Panc1 (cell line): ENCODE results near the gene KIAA2012. TPM values are rescaled to one million over a fixed set of nuclear protein-coding genes. Genes with fewer than 3 reads are reported as not detected.

Experiments used
- ATAC-seq: fragments of 200-7000 bp; cut with Tn5 transposase; 2 replicates; pipeline ENCODE4 v1.9.1; 2020; ENCODE audit warnings: mild to moderate bottlenecking, moderate library complexity
- BruUV-seq: library from RNA; stranded (reverse); fragments of 400-500 nt; replicated peaks from 2 replicates; lab custom pipeline; 2021; lab: Mats Ljungman, UMichigan
- CTCF ChIA-PET: fragments of 300-600 bp; sonication (Branson Sonifier 250); formaldehyde crosslinking; loops from one replicate; lab custom pipeline; 2022; ENCODE audit warnings: antibody characterized with exemption; lab: Charles Lee
- POLR2A ChIA-PET: fragments of 300-600 bp; sonication (Branson Sonifier 250); formaldehyde crosslinking; loops from one replicate; lab custom pipeline; 2022; ENCODE audit warnings: antibody characterized with exemption; lab: Charles Lee
- DNase-seq: peaks from one replicate; pipeline ENCODE4 v3.0.0-alpha.2; 2010; ENCODE audit warnings: low read depth, low spot score
- H3K27ac ChIP-seq: 2 replicates; pipeline ENCODE4 v1.5.1; 2011; ENCODE audit warnings: mild to moderate bottlenecking, low read length, inconsistent platforms
- H3K27me3 ChIP-seq: fragments of 200-500 bp; sonication (Bioruptor generic); 2 replicates; pipeline ENCODE4 v1.6.0; 2014; ENCODE audit warnings: low read length, inconsistent platforms; ENCODE audit not compliant: control insufficient read depth, insufficient read depth
- H3K36me3 ChIP-seq: fragments of 200-500 bp; sonication (Bioruptor generic); 2 replicates; pipeline ENCODE4 v1.5.1; 2014; ENCODE audit warnings: inconsistent platforms, mild to moderate bottlenecking, low read length, moderate library complexity; ENCODE audit not compliant: control insufficient read depth, insufficient read depth
- H3K4me1 ChIP-seq: 2 replicates; pipeline ENCODE4 v1.5.1; 2011; ENCODE audit warnings: inconsistent platforms, mild to moderate bottlenecking, low read length, moderate library complexity; ENCODE audit not compliant: control insufficient read depth, insufficient read depth
- H3K4me3 ChIP-seq, 2 experiments: 2 replicates each; pipeline ENCODE4 v1.5.1; 2011 to 2012; ENCODE audit warnings: low read depth in 2 of 2, low read length in 2 of 2, mild to moderate bottlenecking in 2 of 2, inconsistent platforms in 1 of 2, moderate library complexity in 1 of 2
- H3K9me3 ChIP-seq: fragments of 200-500 bp; sonication (Bioruptor generic); 2 replicates; pipeline ENCODE4 v1.5.1; 2014; ENCODE audit warnings: low read depth, mild to moderate bottlenecking, inconsistent platforms, low read length, moderate library complexity; ENCODE audit not compliant: control insufficient read depth, insufficient read depth
- POLR2AphosphoS5 ChIP-seq: IDR thresholded peaks from 2 replicates; pipeline ENCODE4 v1.6.1; 2012; ENCODE audit warnings: mild to moderate bottlenecking, low read depth, low read length, moderate library complexity
- SIN3A ChIP-seq: IDR thresholded peaks from 2 replicates; pipeline ENCODE4 v1.6.1; 2012; ENCODE audit warnings: low read depth, mild to moderate bottlenecking, low read length, moderate library complexity, borderline replicate concordance; ENCODE audit not compliant: insufficient read depth
- TCF7L2 ChIP-seq: IDR thresholded peaks from 2 replicates; pipeline ENCODE4 v1.6.1; 2011; ENCODE audit warnings: mild to moderate bottlenecking, low read depth, low read length, inconsistent platforms
- in situ Hi-C: cut with HindIII; loops from 2 replicates; pipeline ENCODE4 v1.10.0; 2016; ENCODE audit warnings: low sequenced_read_pairs, low pct_unique_long_range_greater_than_20kb
- intact Hi-C: fragments of 100-400 bp; cut with micrococcal nuclease; formaldehyde crosslinking; loops from one replicate; pipeline ENCODE4 v1.10.0; 2022; ENCODE audit not compliant: unreplicated experiment
- total RNA-seq: library from RNA; stranded (reverse); gene quantifications from one replicate; pipeline ENCODE4 v1.2.1, GENCODE V29; 2021; ENCODE audit not compliant: unreplicated experiment
- TF ChIP-seq, protein P1 (sequence below): fragments of 450-650 bp; IDR thresholded peaks from 2 replicates; pipeline ENCODE4 v1.5.1; 2017; ENCODE audit warnings: mild to moderate bottlenecking
- TF ChIP-seq, protein P2 (sequence below), 2 experiments: IDR thresholded peaks; 2 replicates each; pipeline ENCODE4 v1.6.1; 2011 to 2012; ENCODE audit warnings: low read depth in 2 of 2, control low read depth in 1 of 2, low read length in 1 of 2, mild to moderate bottlenecking in 1 of 2, moderate library complexity in 1 of 2; ENCODE audit not compliant: insufficient read depth in 1 of 2

KIAA2012 gene
- total RNA-seq, 1 experiment from 2014 or later = not detected

DNA sequence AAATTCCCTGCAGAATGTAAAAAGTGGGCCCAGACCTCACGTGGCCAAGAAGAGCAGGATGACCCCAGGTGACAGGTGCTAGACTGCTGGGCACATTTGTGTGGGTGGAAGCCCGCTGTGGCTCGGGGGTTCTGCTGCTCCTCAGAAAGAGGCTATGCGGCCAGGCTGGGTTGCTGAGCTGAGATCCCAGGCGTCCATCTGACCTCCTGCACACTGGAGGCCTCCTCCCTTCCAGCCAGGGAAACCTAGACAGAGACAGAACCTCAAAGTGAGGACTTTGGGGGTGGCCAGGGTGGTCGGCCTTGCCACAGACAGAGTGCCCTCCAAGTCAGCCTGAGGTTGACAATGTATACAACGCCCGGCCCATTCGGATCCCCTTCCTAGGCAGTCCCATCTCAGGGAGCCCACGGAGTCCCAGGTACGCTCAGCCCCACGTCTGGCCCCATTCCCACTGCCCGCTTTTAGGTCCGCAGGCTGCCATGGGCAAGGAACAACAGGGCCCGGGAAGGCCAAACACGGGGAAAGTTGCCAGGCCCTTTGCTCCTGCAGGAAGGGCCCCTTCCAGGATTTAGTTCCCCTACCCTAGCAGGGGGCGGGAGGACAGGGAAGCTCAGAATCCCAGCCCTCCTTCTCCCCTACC is 75.6 kb downstream of the KIAA2012 start:
- ATAC-seq (peak; percentile 43; the same call in 1 of the 2 replicates), DNase-seq (no peak)
- no peaks in the 10 kb centered on the region for H3K36me3 ChIP-seq
- POLR2A ChIA-PET = no interaction called here
- peaks cover 23% of the 10 kb centered on the region; the same call in 1 of the 2 replicates for H3K4me1 ChIP-seq
- no TSS peak for BruUV-seq
- H3K9me3 ChIP-seq = no peaks in the 10 kb centered on the region
- intact Hi-C loops = no loop called here
- CTCF ChIA-PET = no interaction called here
- no peak overlapping the region for H3K4me3 ChIP-seq
- H3K27ac ChIP-seq = no peak overlapping the region
- in situ Hi-C loops = no loop called here
- H3K27me3 ChIP-seq = no peaks in the 10 kb centered on the region
- no peak for TF ChIP-seq SIN3A
- TF ChIP-seq, protein P1, sequence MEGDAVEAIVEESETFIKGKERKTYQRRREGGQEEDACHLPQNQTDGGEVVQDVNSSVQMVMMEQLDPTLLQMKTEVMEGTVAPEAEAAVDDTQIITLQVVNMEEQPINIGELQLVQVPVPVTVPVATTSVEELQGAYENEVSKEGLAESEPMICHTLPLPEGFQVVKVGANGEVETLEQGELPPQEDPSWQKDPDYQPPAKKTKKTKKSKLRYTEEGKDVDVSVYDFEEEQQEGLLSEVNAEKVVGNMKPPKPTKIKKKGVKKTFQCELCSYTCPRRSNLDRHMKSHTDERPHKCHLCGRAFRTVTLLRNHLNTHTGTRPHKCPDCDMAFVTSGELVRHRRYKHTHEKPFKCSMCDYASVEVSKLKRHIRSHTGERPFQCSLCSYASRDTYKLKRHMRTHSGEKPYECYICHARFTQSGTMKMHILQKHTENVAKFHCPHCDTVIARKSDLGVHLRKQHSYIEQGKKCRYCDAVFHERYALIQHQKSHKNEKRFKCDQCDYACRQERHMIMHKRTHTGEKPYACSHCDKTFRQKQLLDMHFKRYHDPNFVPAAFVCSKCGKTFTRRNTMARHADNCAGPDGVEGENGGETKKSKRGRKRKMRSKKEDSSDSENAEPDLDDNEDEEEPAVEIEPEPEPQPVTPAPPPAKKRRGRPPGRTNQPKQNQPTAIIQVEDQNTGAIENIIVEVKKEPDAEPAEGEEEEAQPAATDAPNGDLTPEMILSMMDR = no peak
- no peak for TF ChIP-seq POLR2AphosphoS5

DNA sequence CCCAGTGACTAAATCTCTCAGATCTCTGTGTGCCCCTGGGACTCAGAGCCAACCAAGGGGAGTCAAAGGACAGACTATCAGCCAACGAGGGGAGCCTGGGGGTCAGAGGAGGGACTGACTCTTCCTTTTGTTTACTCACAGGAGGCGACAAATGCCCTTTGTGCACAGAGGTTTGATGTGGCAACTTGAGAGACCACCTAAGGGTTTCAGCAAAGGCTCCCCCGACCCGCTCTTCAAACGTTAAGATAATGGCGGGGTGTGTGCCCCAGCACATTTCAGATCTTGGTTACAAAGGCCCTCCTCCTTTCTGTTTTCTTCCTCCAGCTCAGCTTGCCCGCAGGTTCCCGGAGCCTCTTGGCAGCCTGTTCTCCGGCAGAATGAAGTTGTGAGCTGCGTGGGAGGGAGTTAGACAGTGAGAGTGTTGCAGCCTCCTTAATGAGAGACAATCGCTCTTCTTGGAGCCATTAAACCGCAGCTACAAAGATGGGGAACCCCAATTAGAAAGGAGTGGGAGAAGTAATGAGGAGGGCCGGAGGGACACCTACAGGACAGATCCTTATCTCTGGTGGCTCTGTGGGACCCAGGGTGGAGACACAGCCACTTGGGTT is 76.2 kb downstream of the KIAA2012 start:
- intact Hi-C loops = no loop called here
- Histone ChIP-seq H3K4me1 (peaks cover 23% of the 10 kb centered on the region; the same call in 1 of the 2 replicates), H3K27me3 (no peaks in the 10 kb centered on the region), H3K4me3 (no peak overlapping the region), H3K27ac (no peak overlapping the region), H3K36me3 (no peaks in the 10 kb centered on the region), H3K9me3 (no peaks in the 10 kb centered on the region)
- TF ChIP-seq SIN3A (no peak), POLR2AphosphoS5 (no peak), TCF7L2 (no peak)
- TF ChIP-seq, protein P1 = no peak
- TF ChIP-seq, protein P2, sequence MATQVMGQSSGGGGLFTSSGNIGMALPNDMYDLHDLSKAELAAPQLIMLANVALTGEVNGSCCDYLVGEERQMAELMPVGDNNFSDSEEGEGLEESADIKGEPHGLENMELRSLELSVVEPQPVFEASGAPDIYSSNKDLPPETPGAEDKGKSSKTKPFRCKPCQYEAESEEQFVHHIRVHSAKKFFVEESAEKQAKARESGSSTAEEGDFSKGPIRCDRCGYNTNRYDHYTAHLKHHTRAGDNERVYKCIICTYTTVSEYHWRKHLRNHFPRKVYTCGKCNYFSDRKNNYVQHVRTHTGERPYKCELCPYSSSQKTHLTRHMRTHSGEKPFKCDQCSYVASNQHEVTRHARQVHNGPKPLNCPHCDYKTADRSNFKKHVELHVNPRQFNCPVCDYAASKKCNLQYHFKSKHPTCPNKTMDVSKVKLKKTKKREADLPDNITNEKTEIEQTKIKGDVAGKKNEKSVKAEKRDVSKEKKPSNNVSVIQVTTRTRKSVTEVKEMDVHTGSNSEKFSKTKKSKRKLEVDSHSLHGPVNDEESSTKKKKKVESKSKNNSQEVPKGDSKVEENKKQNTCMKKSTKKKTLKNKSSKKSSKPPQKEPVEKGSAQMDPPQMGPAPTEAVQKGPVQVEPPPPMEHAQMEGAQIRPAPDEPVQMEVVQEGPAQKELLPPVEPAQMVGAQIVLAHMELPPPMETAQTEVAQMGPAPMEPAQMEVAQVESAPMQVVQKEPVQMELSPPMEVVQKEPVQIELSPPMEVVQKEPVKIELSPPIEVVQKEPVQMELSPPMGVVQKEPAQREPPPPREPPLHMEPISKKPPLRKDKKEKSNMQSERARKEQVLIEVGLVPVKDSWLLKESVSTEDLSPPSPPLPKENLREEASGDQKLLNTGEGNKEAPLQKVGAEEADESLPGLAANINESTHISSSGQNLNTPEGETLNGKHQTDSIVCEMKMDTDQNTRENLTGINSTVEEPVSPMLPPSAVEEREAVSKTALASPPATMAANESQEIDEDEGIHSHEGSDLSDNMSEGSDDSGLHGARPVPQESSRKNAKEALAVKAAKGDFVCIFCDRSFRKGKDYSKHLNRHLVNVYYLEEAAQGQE (IDR thresholded peaks at IDR 0.05; ENCODE audit: insufficient read depth in 1 of 2, low read depth in 2 of 2, low read length in 1 of 2) = no peak
- BruUV-seq = no TSS peak
- POLR2A ChIA-PET = no interaction called here
- in situ Hi-C loops = no loop called here
- peak; percentile 62 for ATAC-seq
- DNase-seq = no peak
- CTCF ChIA-PET = interaction anchor here (0.6 kb wide), 1 partner anchor 51 kb away, joined by 3 read pairs; no protein-coding TSS in a partner anchor
